GOT3 (cell line): ENCODE data around the gene LIPI.
"Not testable (repeated sequence)": the region's sequence is repeated elsewhere in the genome, so short reads cannot be mapped to it uniquely, and the experiment has no call there.

ENCODE experiments used
- DNase-seq: peaks from one replicate; lab custom pipeline; 2025; ENCODE audit warnings: mixed read lengths; lab: John Stamatoyannopoulos, UW

Gene LIPI

GRCh38 chr21:14210738-14211137, at the start of gene LIPI:
Gene LIPI, minus strand, starts transcription at chr21:14210955. Its CDS starts 110 bp downstream, at chr21:14210845.
- no peak for DNase-seq

- no peak for DNase-seq
These were observed 49.5 kb upstream of the LIPI start for GRCh38 chr21:14260174-14260764.

DNA sequence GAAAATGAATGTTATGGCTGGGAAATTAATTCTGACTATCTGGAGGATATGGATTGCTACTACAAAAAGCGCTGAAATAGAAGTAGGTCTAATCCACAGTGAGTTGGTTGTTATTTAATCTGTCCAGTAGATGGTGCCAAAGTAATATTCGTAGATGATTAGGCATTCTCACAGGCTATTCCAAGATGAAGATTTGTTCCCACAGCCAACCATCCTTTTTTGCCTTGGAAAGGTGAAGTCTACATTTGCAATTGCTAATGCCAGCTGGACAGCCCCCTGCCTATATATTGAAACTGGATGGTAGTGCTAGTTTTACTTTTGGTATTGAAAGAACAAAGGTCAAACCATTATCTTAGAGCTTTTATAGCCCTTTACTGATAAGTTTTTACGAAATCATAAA, 49.0 kb upstream of the LIPI start:
- DNase-seq = no peak

- DNase-seq = no peak
These were observed 40.6 kb upstream of the LIPI start for GRCh38 chr21:14251336-14251735.

- DNase-seq = no peak
These were observed 35.0 kb upstream of the LIPI start for GRCh38 chr21:14245711-14246110.

GRCh38 chr21:14244911-14245310, 34.2 kb upstream of the LIPI start:
- no peak for DNase-seq

- no peak for DNase-seq
These were observed 33.1 kb upstream of the LIPI start for GRCh38 chr21:14243874-14244273.

DNA sequence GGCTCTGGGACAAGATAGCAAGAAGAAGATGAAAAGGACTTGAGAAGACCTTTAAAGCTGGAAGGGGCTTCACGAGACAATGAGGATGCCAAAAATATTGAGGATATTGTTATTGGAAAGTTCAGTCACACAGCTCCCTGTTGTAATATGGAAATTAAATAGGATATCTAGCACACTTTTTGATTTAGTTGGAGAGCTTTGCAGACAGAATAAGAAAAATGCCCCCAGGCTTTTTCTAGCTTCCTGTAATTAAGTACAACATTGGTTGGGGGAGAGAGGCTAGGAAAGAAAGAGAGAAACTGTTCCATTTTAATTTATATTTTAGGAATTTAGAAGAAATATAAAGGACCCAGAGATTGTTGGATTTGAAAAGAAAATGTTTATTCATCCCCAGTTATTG, 32.7 kb upstream of the LIPI start:
- no peak for DNase-seq

DNA sequence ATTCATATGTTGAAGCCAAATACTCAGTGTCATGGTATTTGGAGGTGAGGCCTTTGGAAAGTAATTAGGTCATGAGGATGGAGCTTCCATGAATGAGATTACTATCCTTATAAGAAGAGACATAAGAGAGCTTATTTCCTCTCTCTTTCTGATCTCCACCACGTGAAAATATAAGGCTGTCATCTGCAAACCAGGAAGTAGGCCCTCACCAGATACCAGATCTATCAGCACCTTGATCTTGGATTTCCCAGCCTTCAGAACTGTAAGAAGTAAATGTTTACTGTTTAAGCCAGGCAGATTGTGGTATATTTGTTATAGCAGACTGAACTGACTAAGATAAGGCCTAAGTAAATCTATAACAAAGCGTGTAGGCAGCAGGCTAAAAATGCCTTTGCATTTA, 30.5 kb upstream of the LIPI start:
- DNase-seq = no peak

GRCh38 chr21:14239281-14239680, 28.5 kb upstream of the LIPI start:
- DNase-seq = no peak

GRCh38 chr21:14236180-14236579, 25.4 kb upstream of the LIPI start:
- DNase-seq = no peak

- DNase-seq = no peak
These were observed 24.3 kb upstream of the LIPI start for GRCh38 chr21:14235101-14235500.

DNA sequence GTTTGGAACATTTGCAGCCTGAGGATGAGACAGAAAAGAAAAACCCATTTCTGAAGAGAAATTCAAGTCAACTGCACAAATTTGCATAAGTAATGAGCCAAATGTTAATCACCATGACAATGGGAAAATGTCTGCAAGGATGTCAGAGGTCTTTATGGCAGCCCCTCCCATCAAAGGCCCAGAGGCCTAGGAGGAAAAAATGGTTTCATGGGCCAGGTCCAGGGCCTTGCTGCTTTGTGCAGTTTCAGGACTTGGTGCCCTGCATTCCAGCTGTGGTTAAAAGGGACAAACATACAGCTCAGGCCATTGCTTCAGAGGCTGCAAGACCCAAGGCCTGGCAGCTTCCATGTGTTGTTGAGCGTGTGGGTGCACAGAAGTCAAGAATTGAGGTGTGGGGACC, 18.6 kb upstream of the LIPI start:
- no peak for DNase-seq

GRCh38 chr21:14223365-14223764, 12.6 kb upstream of the LIPI start:
- no peak for DNase-seq

DNA sequence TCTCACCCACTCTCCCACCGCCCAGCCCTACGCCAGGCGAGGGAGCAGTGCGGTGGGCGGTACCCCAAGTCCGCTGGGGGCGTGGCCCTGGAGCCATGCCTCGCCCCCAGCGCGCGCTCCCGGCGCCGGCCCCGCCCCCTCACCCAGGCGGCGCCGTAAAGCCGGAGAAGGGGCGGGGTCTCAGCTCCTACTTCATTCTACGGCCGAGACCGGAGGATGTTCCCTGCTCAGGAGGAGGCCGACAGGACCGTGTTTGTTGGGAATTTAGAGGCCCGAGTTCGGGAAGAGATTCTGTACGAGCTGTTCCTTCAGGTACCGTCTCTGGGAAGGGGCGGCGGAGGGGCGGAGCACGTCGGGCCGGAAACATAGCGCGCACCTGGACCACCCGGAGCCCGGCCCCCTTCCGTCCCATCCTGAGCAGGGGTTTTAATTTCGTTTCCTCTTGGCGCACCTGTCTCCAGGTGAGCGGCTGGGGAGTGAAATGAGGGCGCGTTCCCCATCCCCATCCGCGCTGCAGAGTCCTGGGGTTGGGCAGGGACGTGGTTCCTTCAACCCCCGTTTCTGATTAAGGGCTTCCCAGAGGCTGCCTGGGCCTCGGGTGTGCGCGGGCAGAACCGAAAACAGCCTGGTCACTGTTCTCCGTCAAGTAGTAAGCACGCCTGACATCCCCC, 5.4 kb upstream of the LIPI start, which contains the start of gene RBM11:
Gene RBM11 (plus strand): TSS at position 187 of the 671 bp plus-strand sequence. CDS start 30 bp downstream, at position 217.
- DNase-seq = no peak

DNA sequence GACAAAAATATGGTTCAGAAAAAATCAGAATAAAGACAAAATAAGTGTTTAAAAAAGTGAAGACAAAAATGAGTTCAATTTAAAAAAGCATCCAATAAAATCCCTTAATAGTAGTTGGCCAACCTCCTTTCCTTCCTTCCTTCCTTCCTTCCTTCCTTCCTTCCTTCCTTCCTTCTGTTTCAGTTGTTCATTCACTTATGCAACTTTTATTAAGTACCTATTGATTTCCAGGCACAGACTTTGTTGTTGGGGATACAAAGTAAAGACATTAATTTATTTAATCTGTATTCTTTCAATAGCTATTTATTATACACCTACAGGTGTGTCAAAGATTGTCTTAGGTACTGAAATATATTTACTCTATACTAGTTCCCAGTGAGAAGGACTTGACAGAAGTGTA, 2.4 kb upstream of the LIPI start:
- no peak for DNase-seq

DNA sequence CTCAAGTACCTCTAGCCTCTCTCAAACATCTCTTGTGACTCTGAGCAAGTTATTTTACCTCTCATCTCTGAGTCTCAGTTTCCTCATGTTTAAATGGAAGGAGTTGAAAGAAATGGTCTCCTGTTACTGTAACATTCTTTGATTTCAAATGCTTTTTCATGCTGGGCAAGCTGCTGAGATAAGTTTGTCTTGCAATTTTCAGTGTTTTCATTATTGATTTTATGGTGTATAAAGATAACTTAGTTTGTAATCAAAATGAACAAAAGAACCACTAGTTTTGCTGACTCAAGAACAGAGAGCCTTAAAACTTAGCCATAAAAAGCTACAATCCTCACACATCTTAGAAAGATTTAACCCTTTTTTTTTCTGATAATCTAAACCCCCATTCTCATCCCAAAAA, 4.5 kb downstream of the LIPI start:
- DNase-seq = no peak

DNA sequence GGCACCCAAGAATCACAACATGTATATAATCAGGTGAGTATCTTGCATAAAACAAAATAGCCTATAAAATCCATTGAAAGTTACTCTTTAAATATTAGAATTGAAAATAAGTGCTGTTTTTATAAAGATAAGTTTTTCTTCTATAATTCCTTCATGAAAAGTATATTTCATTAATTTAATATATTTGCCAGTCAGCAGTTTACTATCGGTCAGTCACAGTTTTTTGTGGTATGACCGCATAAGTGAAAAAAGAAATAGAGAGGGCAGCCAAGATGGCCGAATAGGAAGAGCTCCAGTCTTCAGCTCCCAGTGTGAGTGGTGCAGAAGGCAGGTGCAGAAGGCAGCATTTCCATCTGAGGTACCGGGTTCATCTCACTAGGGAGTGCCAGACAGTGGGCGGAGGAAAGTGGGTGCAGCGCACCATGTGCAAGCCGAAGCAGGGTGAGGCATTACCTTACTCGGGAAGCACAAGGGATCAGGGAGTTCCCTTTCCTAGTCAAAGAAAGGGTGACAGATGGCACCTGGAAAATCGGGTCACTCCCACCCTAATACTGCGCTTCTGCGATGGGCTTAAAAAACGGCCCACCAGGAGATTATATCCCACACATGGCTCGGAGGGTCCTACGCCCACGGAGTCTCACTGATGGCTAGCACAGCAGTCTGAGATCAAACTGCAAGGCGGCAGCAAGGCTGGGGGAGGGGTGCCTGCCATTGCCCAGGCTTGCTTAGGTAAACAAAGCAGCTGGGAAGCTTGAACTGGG, 44.1 kb downstream of the LIPI start:
- not testable (repeated sequence) for DNase-seq

- no peak for DNase-seq
These were observed 66.8 kb downstream of the LIPI start for GRCh38 chr21:14143999-14144398.

DNA sequence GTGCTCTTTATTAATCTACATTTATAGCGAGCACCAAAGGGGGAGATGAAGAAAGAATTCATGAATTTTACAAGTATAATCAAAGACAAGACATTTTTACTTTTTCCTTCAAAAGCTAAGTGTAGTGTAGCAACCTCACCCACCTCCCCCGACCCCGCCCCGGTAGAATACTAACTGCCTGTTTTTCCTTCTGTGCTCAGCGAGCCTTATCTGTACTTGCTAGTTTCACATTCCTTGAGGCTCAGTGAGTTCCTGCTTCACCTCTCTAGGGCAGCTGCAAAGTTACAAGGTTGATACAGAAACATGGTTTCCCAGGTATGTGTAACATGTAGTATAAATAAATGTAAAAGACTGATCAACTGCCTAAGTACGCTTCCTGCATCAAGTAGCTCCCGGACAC, 86.5 kb downstream of the LIPI start:
- no peak for DNase-seq

DNA sequence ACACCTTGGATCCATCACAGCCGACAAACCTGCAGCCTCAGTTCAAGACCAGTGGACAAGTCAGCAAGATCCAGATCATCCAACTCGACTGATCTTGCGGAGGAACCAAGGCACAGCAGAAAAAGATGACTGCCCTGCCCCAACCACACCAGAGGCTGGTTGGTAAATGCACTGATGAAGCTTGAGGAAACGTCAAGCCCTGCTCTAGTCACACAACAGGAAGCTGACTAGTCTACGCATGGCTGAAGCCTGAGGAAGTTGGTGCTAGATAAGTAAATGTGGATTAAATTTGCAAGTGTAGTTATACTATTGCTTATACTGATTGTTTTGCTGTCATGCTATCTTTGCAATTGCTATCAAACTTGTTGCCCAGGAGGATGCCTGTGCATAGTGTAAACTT, 89.0 kb downstream of the LIPI start:
- no peak for DNase-seq

DNA sequence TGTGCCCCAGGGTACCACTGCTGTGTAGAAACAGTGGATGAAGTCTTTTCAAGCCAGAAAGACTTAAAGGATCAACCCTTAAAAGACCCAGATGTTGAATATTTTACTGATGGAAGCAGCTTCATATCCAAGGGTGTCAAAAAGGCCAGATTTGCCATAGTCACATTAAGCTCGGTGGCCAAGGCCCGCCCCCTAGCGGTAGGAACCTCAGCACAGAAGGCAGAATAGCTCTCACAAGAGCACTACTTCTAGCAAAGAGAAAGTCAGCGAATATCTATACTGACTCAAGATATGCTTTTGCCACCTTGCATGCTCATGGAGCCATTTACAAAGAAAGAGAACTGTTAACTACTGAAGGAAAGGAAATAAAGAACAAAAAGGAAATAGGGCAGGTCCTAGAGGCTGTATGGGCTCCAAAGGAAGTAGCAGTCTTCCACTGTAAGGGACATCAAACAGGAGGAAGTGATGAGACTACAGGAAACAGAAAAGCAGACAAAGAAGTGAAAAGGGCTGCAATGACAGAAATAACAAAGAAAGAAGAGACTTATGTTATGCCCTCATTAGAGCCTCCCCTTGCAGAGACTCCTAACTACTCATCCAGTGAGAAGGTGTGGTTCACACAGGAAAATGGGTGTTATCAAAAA, 90.5 kb downstream of the LIPI start:
- no peak for DNase-seq

GRCh38 chr21:14119038-14119437, 91.7 kb downstream of the LIPI start:
- DNase-seq = no peak
